Measurements from ENCODE around the gene ATRN. TPM values are rescaled to one million over a fixed set of nuclear protein-coding genes. Genes with fewer than 3 reads are reported as not detected.

The ATRN gene
- total and polyA plus RNA-seq, 2 experiments from 2014 or later: 2.2 to 18.3 TPM

- H3F3A ChIP-seq (replicated peaks; ENCODE audit: low read depth): no peaks in the 10 kb centered on the region
- H3K27me3 ChIP-seq (ENCODE audit: insufficient read depth): no peaks in the 10 kb centered on the region
- no peak overlapping the region for H3K4me3 Mint-ChIP-seq
- no peaks in the 10 kb centered on the region for H3K36me3 ChIP-seq (ENCODE audit: insufficient read depth)
- DNase-seq (ENCODE audit: low spot score) (no peak), ATAC-seq (no peak)
- no peak overlapping the region for H3K4me2 ChIP-seq
- H3K9me2 ChIP-seq (ENCODE audit: insufficient read depth): no peaks in the 10 kb centered on the region
- H3K4me1 ChIP-seq (ENCODE audit: insufficient read depth): no peaks in the 10 kb centered on the region; the same call in none of the 2 replicates
- H4K20me1 ChIP-seq (replicated peaks; ENCODE audit: insufficient read depth): no peaks in the 10 kb centered on the region; the same call in 1 of the 2 replicates
- H3K79me2 ChIP-seq (replicated peaks; ENCODE audit: insufficient read depth): no peaks in the 10 kb centered on the region
- H3K27ac ChIP-seq (ENCODE audit: low read depth): no peak overlapping the region
- no peaks in the 10 kb centered on the region for H3K36me3 Mint-ChIP-seq (ENCODE audit: low read depth)
- H3K9me3 Mint-ChIP-seq: no peaks in the 10 kb centered on the region
- TF ChIP-seq STAT1 (IDR thresholded peaks at IDR 0.05; ENCODE audit: unreplicated experiment) (no peak), ETS1 (IDR thresholded peaks at IDR 0.05) (no peak), CREB1 (CRISPR knock-in tag; IDR thresholded peaks at IDR 0.05; ENCODE audit: low read depth) (no peak), POLR2AphosphoS5 (IDR thresholded peaks at IDR 0.05; ENCODE audit: low read depth) (no peak), ZNF114 (CRISPR knock-in tag; IDR thresholded peaks at IDR 0.05) (no peak), ZNF462 (CRISPR knock-in tag; IDR thresholded peaks at IDR 0.05) (no peak), EZH2 (IDR thresholded peaks at IDR 0.05; ENCODE audit: low read depth, unreplicated experiment) (no peak), JUNB (IDR thresholded peaks at IDR 0.05; ENCODE audit: unreplicated experiment) (no peak), EZH2phosphoT487 (IDR thresholded peaks at IDR 0.05; ENCODE audit: unreplicated experiment) (no peak), NANOG (IDR thresholded peaks at IDR 0.05; ENCODE audit: borderline replicate concordance) (no peak), ZNF331 (CRISPR knock-in tag; IDR thresholded peaks at IDR 0.05; ENCODE audit: low read depth) (no peak)
- TF ChIP-seq, protein P1, sequence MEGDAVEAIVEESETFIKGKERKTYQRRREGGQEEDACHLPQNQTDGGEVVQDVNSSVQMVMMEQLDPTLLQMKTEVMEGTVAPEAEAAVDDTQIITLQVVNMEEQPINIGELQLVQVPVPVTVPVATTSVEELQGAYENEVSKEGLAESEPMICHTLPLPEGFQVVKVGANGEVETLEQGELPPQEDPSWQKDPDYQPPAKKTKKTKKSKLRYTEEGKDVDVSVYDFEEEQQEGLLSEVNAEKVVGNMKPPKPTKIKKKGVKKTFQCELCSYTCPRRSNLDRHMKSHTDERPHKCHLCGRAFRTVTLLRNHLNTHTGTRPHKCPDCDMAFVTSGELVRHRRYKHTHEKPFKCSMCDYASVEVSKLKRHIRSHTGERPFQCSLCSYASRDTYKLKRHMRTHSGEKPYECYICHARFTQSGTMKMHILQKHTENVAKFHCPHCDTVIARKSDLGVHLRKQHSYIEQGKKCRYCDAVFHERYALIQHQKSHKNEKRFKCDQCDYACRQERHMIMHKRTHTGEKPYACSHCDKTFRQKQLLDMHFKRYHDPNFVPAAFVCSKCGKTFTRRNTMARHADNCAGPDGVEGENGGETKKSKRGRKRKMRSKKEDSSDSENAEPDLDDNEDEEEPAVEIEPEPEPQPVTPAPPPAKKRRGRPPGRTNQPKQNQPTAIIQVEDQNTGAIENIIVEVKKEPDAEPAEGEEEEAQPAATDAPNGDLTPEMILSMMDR (conservative IDR thresholded peaks at IDR 0.05; ENCODE audit: low read depth in 2 of 2): no peak
- TF ChIP-seq, protein P2, sequence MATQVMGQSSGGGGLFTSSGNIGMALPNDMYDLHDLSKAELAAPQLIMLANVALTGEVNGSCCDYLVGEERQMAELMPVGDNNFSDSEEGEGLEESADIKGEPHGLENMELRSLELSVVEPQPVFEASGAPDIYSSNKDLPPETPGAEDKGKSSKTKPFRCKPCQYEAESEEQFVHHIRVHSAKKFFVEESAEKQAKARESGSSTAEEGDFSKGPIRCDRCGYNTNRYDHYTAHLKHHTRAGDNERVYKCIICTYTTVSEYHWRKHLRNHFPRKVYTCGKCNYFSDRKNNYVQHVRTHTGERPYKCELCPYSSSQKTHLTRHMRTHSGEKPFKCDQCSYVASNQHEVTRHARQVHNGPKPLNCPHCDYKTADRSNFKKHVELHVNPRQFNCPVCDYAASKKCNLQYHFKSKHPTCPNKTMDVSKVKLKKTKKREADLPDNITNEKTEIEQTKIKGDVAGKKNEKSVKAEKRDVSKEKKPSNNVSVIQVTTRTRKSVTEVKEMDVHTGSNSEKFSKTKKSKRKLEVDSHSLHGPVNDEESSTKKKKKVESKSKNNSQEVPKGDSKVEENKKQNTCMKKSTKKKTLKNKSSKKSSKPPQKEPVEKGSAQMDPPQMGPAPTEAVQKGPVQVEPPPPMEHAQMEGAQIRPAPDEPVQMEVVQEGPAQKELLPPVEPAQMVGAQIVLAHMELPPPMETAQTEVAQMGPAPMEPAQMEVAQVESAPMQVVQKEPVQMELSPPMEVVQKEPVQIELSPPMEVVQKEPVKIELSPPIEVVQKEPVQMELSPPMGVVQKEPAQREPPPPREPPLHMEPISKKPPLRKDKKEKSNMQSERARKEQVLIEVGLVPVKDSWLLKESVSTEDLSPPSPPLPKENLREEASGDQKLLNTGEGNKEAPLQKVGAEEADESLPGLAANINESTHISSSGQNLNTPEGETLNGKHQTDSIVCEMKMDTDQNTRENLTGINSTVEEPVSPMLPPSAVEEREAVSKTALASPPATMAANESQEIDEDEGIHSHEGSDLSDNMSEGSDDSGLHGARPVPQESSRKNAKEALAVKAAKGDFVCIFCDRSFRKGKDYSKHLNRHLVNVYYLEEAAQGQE (IDR thresholded peaks at IDR 0.05; ENCODE audit: unreplicated experiment): no peak
- H3K4me1 Mint-ChIP-seq: peaks cover 15% of the 10 kb centered on the region; the same call in 2 of the 3 replicates
- no peak overlapping the region for H2AFZ ChIP-seq
- peaks cover 5% of the 10 kb centered on the region for H3K27me3 Mint-ChIP-seq (ENCODE audit: insufficient read depth, low read depth, poor library complexity)
- no peak overlapping the region for H3K4me3 ChIP-seq
- no peak overlapping the region for H3K27ac Mint-ChIP-seq
Measured at GRCh38 chr20:3614466-3614865, 143.6 kb downstream of the ATRN start.
